Measurements from ENCODE around the gene SYT9. TPM values are rescaled to one million over a fixed set of nuclear protein-coding genes. Genes with fewer than 3 reads are reported as not detected.

SYT9 gene
- under 1 TPM in 2 of 4 donors, not detected in 2; 0.09 to 0.72 TPM for polyA plus RNA-seq
- long read RNA-seq, donor 1, result 0 reads
- long read RNA-seq, donor 2, result 0 reads
- long read RNA-seq, donor 3, result 0 reads
- long read RNA-seq, donor 4, result 0 reads
- long read RNA-seq, donor 5, result 0 reads
- long read RNA-seq, donor 6, partial matches to known transcripts, result 0 of 1 reads
- long read RNA-seq, donor 6, other reads (novel, unspliced or antisense), result 0 of 1 reads
- long read RNA-seq, donor 7, result 0 reads
- long read RNA-seq, donor 8, result 0 reads
- long read RNA-seq, donor 9, result 0 reads
- long read RNA-seq, donor 10, result 0 reads

- H3K4me1 ChIP-seq (ENCODE audit: control insufficient read depth in 3 of 3, insufficient read depth in 2 of 3, low read depth in 1 of 3, low read length in 2 of 3), result no peaks in the 10 kb centered on the region
- H3K4me3 ChIP-seq (ENCODE audit: low read depth in 1 of 3, low read length in 3 of 3), result peak within 1 kb of the TSS; percentile 2 to 53 (median 20)
- H3K9me3 ChIP-seq (ENCODE audit: control insufficient read depth in 2 of 2, insufficient read depth in 1 of 2, low read depth in 1 of 2, low read length in 1 of 2), result peaks cover 0 to 2% of the 10 kb centered on the region in 2 donors
- H3K27ac ChIP-seq (ENCODE audit: low read depth in 1 of 3, low read length in 2 of 3), result no peak within 1 kb of the TSS
- FAIRE-seq (no peak), DNase-seq (peak; percentile 15 to 51)
- H3K27me3 ChIP-seq (ENCODE audit: control insufficient read depth in 3 of 3, insufficient read depth in 3 of 3, low read length in 3 of 3), result peaks cover 7 to 42% (median 16%) of the 10 kb centered on the region in 3 donors
- 1 to 2% (median 1%) methylated on average over 62 to 84 of the region's 84 CpGs for WGBS, 3 donors
- H3K36me3 ChIP-seq (ENCODE audit: control insufficient read depth in 3 of 3, insufficient read depth in 2 of 3, low read depth in 1 of 3, low read length in 3 of 3), result no peaks in the 10 kb centered on the region
These were observed at the start of gene SYT9 for GRCh38 chr11:7251836-7252682. Gene SYT9, plus strand, starts transcription at chr11:7251904. Its CDS starts 283 bp downstream, at chr11:7252187.

- no peak overlapping the region for H3K4me3 ChIP-seq (ENCODE audit: low read depth in 1 of 3, low read length in 3 of 3)
- FAIRE-seq (no peak), DNase-seq (no peak)
- H3K27me3 ChIP-seq (ENCODE audit: control insufficient read depth in 3 of 3, insufficient read depth in 3 of 3, low read length in 3 of 3), result no peaks in the 10 kb centered on the region
- no peaks in the 10 kb centered on the region for H3K4me1 ChIP-seq (ENCODE audit: control insufficient read depth in 3 of 3, insufficient read depth in 2 of 3, low read depth in 1 of 3, low read length in 2 of 3)
- no peaks in the 10 kb centered on the region for H3K9me3 ChIP-seq (ENCODE audit: control insufficient read depth in 2 of 2, insufficient read depth in 1 of 2, low read depth in 1 of 2, low read length in 1 of 2)
- WGBS, 3 donors, result 87 to 96% (median 90%) methylated on average over 3 of the region's 3 CpGs
- H3K36me3 ChIP-seq (ENCODE audit: control insufficient read depth in 3 of 3, insufficient read depth in 2 of 3, low read depth in 1 of 3, low read length in 3 of 3), result no peaks in the 10 kb centered on the region
- no peak overlapping the region for H3K27ac ChIP-seq (ENCODE audit: low read depth in 1 of 3, low read length in 2 of 3)
These were observed 49.3 kb upstream of the SYT9 start for GRCh38 chr11:7202412-7202811.

- H3K4me3 ChIP-seq (ENCODE audit: low read depth in 1 of 3, low read length in 3 of 3), result no peak overlapping the region
These were observed 46.9 kb upstream of the SYT9 start for GRCh38 chr11:7204778-7205177.

GRCh38 chr11:7208391-7208790 lies 43.3 kb upstream of the SYT9 start:
- H3K4me3 ChIP-seq (ENCODE audit: low read depth in 1 of 3, low read length in 3 of 3), result no peak overlapping the region
- no peaks in the 10 kb centered on the region for H3K27me3 ChIP-seq (ENCODE audit: control insufficient read depth in 3 of 3, insufficient read depth in 3 of 3, low read length in 3 of 3)
- DNase-seq (no peak), FAIRE-seq (no peak)
- H3K9me3 ChIP-seq (ENCODE audit: control insufficient read depth in 2 of 2, insufficient read depth in 1 of 2, low read depth in 1 of 2, low read length in 1 of 2), result no peaks in the 10 kb centered on the region
- no peaks in the 10 kb centered on the region for H3K4me1 ChIP-seq (ENCODE audit: control insufficient read depth in 3 of 3, insufficient read depth in 2 of 3, low read depth in 1 of 3, low read length in 2 of 3)
- WGBS, 3 donors, result 73 to 84% (median 82%) methylated on average over 7 of the region's 7 CpGs
- H3K27ac ChIP-seq (ENCODE audit: low read depth in 1 of 3, low read length in 2 of 3), result no peak overlapping the region
- H3K36me3 ChIP-seq (ENCODE audit: control insufficient read depth in 3 of 3, insufficient read depth in 2 of 3, low read depth in 1 of 3, low read length in 3 of 3), result no peaks in the 10 kb centered on the region

More at GRCh38 chr11:7204778-7205177, 46.9 kb upstream of the SYT9 start:
- WGBS, 3 donors, result 35 to 44% (median 43%) methylated on average over 4 of the region's 4 CpGs
- Histone ChIP-seq H3K4me1 (ENCODE audit: control insufficient read depth in 3 of 3, insufficient read depth in 2 of 3, low read depth in 1 of 3, low read length in 2 of 3) (no peaks in the 10 kb centered on the region), H3K27me3 (ENCODE audit: control insufficient read depth in 3 of 3, insufficient read depth in 3 of 3, low read length in 3 of 3) (no peaks in the 10 kb centered on the region), H3K27ac (ENCODE audit: low read depth in 1 of 3, low read length in 2 of 3) (no peak overlapping the region), H3K9me3 (ENCODE audit: control insufficient read depth in 2 of 2, insufficient read depth in 1 of 2, low read depth in 1 of 2, low read length in 1 of 2) (no peaks in the 10 kb centered on the region), H3K36me3 (ENCODE audit: control insufficient read depth in 3 of 3, insufficient read depth in 2 of 3, low read depth in 1 of 3, low read length in 3 of 3) (no peaks in the 10 kb centered on the region)
- DNase-seq (no peak), FAIRE-seq (no peak)

DNA sequence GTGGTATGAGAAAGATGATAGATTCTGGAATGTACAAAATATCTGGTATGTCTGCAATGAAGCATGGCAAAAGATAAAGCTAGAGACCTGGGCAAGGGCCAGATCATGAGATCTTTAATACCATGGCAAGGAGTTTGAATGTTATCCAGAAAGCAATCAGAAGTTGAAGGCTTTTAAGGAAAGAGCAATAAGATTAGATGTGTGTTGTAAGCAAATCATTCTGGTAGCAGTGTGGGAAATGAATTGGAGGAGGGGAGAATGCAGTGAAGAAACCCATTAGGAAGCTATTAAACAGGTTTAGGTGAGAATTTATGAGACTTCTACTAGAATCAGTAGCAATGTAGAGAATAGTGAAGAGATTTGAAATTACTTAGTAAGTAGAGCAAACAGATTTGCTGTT lies 32.2 kb upstream of the SYT9 start:
- Histone ChIP-seq H3K27ac (ENCODE audit: low read depth in 1 of 3, low read length in 2 of 3) (no peak overlapping the region), H3K4me3 (ENCODE audit: low read depth in 1 of 3, low read length in 3 of 3) (no peak overlapping the region), H3K4me1 (ENCODE audit: control insufficient read depth in 3 of 3, insufficient read depth in 2 of 3, low read depth in 1 of 3, low read length in 2 of 3) (no peaks in the 10 kb centered on the region), H3K9me3 (ENCODE audit: control insufficient read depth in 2 of 2, insufficient read depth in 1 of 2, low read depth in 1 of 2, low read length in 1 of 2) (no peaks in the 10 kb centered on the region), H3K27me3 (ENCODE audit: control insufficient read depth in 3 of 3, insufficient read depth in 3 of 3, low read length in 3 of 3) (peaks cover 0 to 8% (median 0%) of the 10 kb centered on the region in 3 donors), H3K36me3 (ENCODE audit: control insufficient read depth in 3 of 3, insufficient read depth in 2 of 3, low read depth in 1 of 3, low read length in 3 of 3) (no peaks in the 10 kb centered on the region)
- DNase-seq (no peak), FAIRE-seq (no peak)

DNA sequence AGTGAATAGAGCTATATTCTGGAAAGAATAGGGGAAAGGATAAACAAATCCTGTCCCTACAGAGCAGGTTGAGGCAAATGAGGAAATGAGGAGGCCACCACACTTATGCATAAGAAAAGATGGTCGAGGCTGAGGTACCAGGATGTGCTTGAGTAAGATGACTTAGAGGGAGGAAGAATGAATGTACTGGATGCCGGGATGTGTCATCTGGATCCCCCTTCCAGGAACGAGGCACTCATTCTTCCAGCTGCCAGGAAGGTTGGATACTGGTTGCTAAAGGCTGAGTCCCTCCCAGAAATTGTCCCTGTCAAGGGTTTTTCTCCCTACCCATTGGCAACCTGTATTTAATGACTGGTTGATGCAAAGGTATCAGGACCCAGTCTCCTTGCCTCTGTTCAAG lies 31.1 kb upstream of the SYT9 start:
- no peaks in the 10 kb centered on the region for H3K9me3 ChIP-seq (ENCODE audit: control insufficient read depth in 2 of 2, insufficient read depth in 1 of 2, low read depth in 1 of 2, low read length in 1 of 2)

DNA sequence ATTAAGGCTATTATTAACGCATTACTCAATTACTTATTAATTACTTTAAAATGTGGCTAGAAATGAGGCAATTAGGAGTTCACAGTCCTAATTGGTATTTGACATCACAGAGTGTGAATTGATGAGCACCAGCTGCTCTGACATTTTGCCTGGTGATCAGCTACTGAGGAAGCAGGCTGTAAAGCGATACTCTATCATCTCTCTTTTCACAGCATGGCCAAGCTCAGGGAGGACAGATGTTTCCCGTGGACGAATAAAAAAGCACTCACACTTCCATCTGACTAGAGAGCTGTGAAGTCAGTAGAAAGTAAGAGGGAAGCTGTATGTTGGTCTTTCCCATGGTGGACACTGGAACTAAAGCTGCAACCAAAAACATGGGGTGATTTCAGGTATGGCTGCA lies 29.1 kb upstream of the SYT9 start:
- H3K9me3 ChIP-seq (ENCODE audit: control insufficient read depth in 2 of 2, insufficient read depth in 1 of 2, low read depth in 1 of 2, low read length in 1 of 2), result no peaks in the 10 kb centered on the region
- H3K4me1 ChIP-seq (ENCODE audit: control insufficient read depth in 3 of 3, insufficient read depth in 2 of 3, low read depth in 1 of 3, low read length in 2 of 3), result no peaks in the 10 kb centered on the region
- WGBS, 3 donors, result 42 to 56% (median 47%) methylated on average over 4 of the region's 4 CpGs
- DNase-seq, result no peak
- H3K27me3 ChIP-seq (ENCODE audit: control insufficient read depth in 3 of 3, insufficient read depth in 3 of 3, low read length in 3 of 3), result peaks cover 0 to 8% (median 0%) of the 10 kb centered on the region in 3 donors
- no peak overlapping the region for H3K4me3 ChIP-seq (ENCODE audit: low read depth in 1 of 3, low read length in 3 of 3)
- FAIRE-seq, result no peak
- H3K36me3 ChIP-seq (ENCODE audit: control insufficient read depth in 3 of 3, insufficient read depth in 2 of 3, low read depth in 1 of 3, low read length in 3 of 3), result no peaks in the 10 kb centered on the region
- H3K27ac ChIP-seq (ENCODE audit: low read depth in 1 of 3, low read length in 2 of 3), result no peak overlapping the region

More for the DNA sequence above, 31.1 kb upstream of the SYT9 start:
- DNase-seq (no peak), FAIRE-seq (no peak)
- no peak overlapping the region for H3K4me3 ChIP-seq (ENCODE audit: low read depth in 1 of 3, low read length in 3 of 3)
- H3K27me3 ChIP-seq (ENCODE audit: control insufficient read depth in 3 of 3, insufficient read depth in 3 of 3, low read length in 3 of 3), result peaks cover 0 to 8% (median 0%) of the 10 kb centered on the region in 3 donors
- no peaks in the 10 kb centered on the region for H3K4me1 ChIP-seq (ENCODE audit: control insufficient read depth in 3 of 3, insufficient read depth in 2 of 3, low read depth in 1 of 3, low read length in 2 of 3)
- H3K36me3 ChIP-seq (ENCODE audit: control insufficient read depth in 3 of 3, insufficient read depth in 2 of 3, low read depth in 1 of 3, low read length in 3 of 3), result no peaks in the 10 kb centered on the region
- WGBS, 3 donors, result 49 to 51% (median 51%) methylated on average over 3 of the region's 3 CpGs
- H3K27ac ChIP-seq (ENCODE audit: low read depth in 1 of 3, low read length in 2 of 3), result no peak overlapping the region

- DNase-seq (no peak), FAIRE-seq (no peak)
- 45 to 55% (median 46%) methylated on average over 5 of the region's 5 CpGs for WGBS, 3 donors
- Histone ChIP-seq H3K27me3 (ENCODE audit: control insufficient read depth in 3 of 3, insufficient read depth in 3 of 3, low read length in 3 of 3) (peaks cover 0 to 2% (median 0%) of the 10 kb centered on the region in 3 donors), H3K4me1 (ENCODE audit: control insufficient read depth in 3 of 3, insufficient read depth in 2 of 3, low read depth in 1 of 3, low read length in 2 of 3) (no peaks in the 10 kb centered on the region), H3K9me3 (ENCODE audit: control insufficient read depth in 2 of 2, insufficient read depth in 1 of 2, low read depth in 1 of 2, low read length in 1 of 2) (no peaks in the 10 kb centered on the region), H3K4me3 (ENCODE audit: low read depth in 1 of 3, low read length in 3 of 3) (no peak overlapping the region), H3K36me3 (ENCODE audit: control insufficient read depth in 3 of 3, insufficient read depth in 2 of 3, low read depth in 1 of 3, low read length in 3 of 3) (no peaks in the 10 kb centered on the region), H3K27ac (ENCODE audit: low read depth in 1 of 3, low read length in 2 of 3) (no peak overlapping the region)
These were observed 11.8 kb upstream of the SYT9 start for GRCh38 chr11:7239877-7240276.

Data from small intestine (tissue), 16 donors.